Suprapubic skin (tissue), 4 donors: ENCODE measurements around the gene C18orf32.

Experiments
- CTCF ChIP-seq, 2 donors: fragments of 200-600 bp in 1 of 2; fragments of 450-650 bp in 1 of 2; sonication (generic) in 1 of 2; IDR thresholded peaks; one replicate each; pipeline ENCODE4 v1.5.1; 2016 to 2019; ENCODE audit warnings: antibody characterized with exemption in 2 of 2, mild to moderate bottlenecking in 1 of 2, moderate library complexity in 1 of 2
- EP300 ChIP-seq: sonication (generic); formaldehyde crosslinking; IDR thresholded peaks from one replicate; pipeline ENCODE4 v1.6.1; 2017; ENCODE audit warnings: antibody characterized with exemption
- POLR2A ChIP-seq, 2 donors: fragments of 450-650 bp; IDR thresholded peaks; one replicate each; pipeline ENCODE4 v1.6.1; 2017; ENCODE audit warnings: antibody characterized with exemption in 2 of 2, mild to moderate bottlenecking in 2 of 2, moderate library complexity in 2 of 2
- POLR2AphosphoS5 ChIP-seq, 3 donors: sonication (generic); formaldehyde crosslinking; IDR thresholded peaks; one replicate each; pipeline ENCODE4 v1.6.1; 2017; ENCODE audit warnings: antibody characterized with exemption in 3 of 3

GRCh38 chr18:49461602-49461977, 25.4 kb downstream of the C18orf32 start:
- TF ChIP-seq CTCF (IDR thresholded peaks at IDR 0.05) (no peak), POLR2A (IDR thresholded peaks at IDR 0.05) (no peak), POLR2AphosphoS5 (IDR thresholded peaks at IDR 0.05) (no peak), EP300 (no peak)
